HEK293 (cell line): ENCODE data around the gene UNC5B.

Experiments
- CTCF ChIA-PET: fragments of 350-600 bp; formaldehyde crosslinking; extraction: SDS; loops from one replicate; lab custom pipeline; 2021; ENCODE audit warnings: antibody characterized with exemption; lab: Yijun Ruan, JAX
- POLR2A ChIA-PET: fragments of 300-600 bp; formaldehyde crosslinking; extraction: SDS; loops from one replicate; lab custom pipeline; 2020; ENCODE audit warnings: antibody characterized with exemption, inconsistent platforms; lab: Yijun Ruan, JAX
- H3K27ac ChIP-seq: fragments of 200-500 bp; sonication (Bioruptor generic); 2 replicates; pipeline ENCODE4 v1.5.1; 2014; ENCODE audit warnings: low read depth, low read length, control low read depth, inconsistent platforms; ENCODE audit errors: extremely low read depth
- H3K36me3 ChIP-seq, 2 experiments: fragments of 200-500 bp in 1 of 2; sonication (Bioruptor generic) in 1 of 2; 1 replicate in 1 of 2; 2 replicates in 1 of 2; pipeline ENCODE4 v1.5.1; 2014 to 2017; ENCODE audit warnings: inconsistent platforms in 2 of 2, low read length in 2 of 2; ENCODE audit not compliant: control insufficient read depth in 2 of 2, insufficient read depth in 1 of 2
- H3K4me1 ChIP-seq: fragments of 200-500 bp; sonication (Bioruptor generic); 2 replicates; pipeline ENCODE4 v1.5.1; 2014; ENCODE audit warnings: mild to moderate bottlenecking, low read length, inconsistent platforms; ENCODE audit not compliant: control insufficient read depth, insufficient read depth
- H3K4me3 ChIP-seq: 2 replicates; pipeline ENCODE4 v1.5.1; 2011; ENCODE audit warnings: low read depth, mild to moderate bottlenecking, control low read depth, low read length, moderate library complexity
- H3K9me3 ChIP-seq: fragments of 200-500 bp; sonication (Bioruptor generic); 2 replicates; pipeline ENCODE4 v1.5.1; 2014; ENCODE audit warnings: low read depth, low read length, inconsistent platforms; ENCODE audit not compliant: control insufficient read depth, insufficient read depth
- BCL11A ChIP-seq: fragments of 450-650 bp; formaldehyde crosslinking; IDR thresholded peaks from 2 replicates; pipeline ENCODE4 v1.5.1; 2016; ENCODE audit warnings: low read depth, missing biosample characterization, missing genetic modification characterization
- MZF1 ChIP-seq: fragments of 450-650 bp; formaldehyde crosslinking; IDR thresholded peaks from 2 replicates; pipeline ENCODE4 v1.5.1; 2017; ENCODE audit warnings: missing biosample characterization, missing genetic modification characterization, borderline replicate concordance
- OSR2 ChIP-seq: fragments of 450-650 bp; formaldehyde crosslinking; IDR thresholded peaks from 2 replicates; pipeline ENCODE4 v1.5.1; 2016; ENCODE audit warnings: missing biosample characterization, missing genetic modification characterization
- PRDM1 ChIP-seq: fragments of 450-650 bp; formaldehyde crosslinking; IDR thresholded peaks from 2 replicates; pipeline ENCODE4; 2016; ENCODE audit warnings: missing biosample characterization, missing genetic modification characterization
- YY2 ChIP-seq: fragments of 450-650 bp; formaldehyde crosslinking; IDR thresholded peaks from 2 replicates; pipeline ENCODE4 v1.5.1; 2016; ENCODE audit warnings: missing biosample characterization, missing genetic modification characterization
- ZBTB20 ChIP-seq: fragments of 450-650 bp; formaldehyde crosslinking; IDR thresholded peaks from 2 replicates; pipeline ENCODE4 v1.5.1; 2016; ENCODE audit warnings: missing biosample characterization, missing genetic modification characterization
- ZNF10 ChIP-seq: fragments of 450-650 bp; formaldehyde crosslinking; IDR thresholded peaks from 2 replicates; pipeline ENCODE4 v1.5.1; 2017; ENCODE audit warnings: missing biosample characterization, missing genetic modification characterization
- ZNF114 ChIP-seq: fragments of 450-650 bp; formaldehyde crosslinking; IDR thresholded peaks from 2 replicates; pipeline ENCODE4 v1.5.0; 2017; ENCODE audit warnings: missing biosample characterization, missing genetic modification characterization
- ZNF184 ChIP-seq: fragments of 450-650 bp; IDR thresholded peaks from 2 replicates; pipeline ENCODE4 v1.5.1; 2018; ENCODE audit warnings: missing biosample characterization, mild to moderate bottlenecking, missing genetic modification characterization
- ZNF350 ChIP-seq: fragments of 450-650 bp; formaldehyde crosslinking; IDR thresholded peaks from 2 replicates; pipeline ENCODE4 v1.5.0; 2017; ENCODE audit warnings: missing biosample characterization, mild to moderate bottlenecking, missing genetic modification characterization
- ZNF510 ChIP-seq: fragments of 450-650 bp; formaldehyde crosslinking; IDR thresholded peaks from 2 replicates; pipeline ENCODE4 v1.5.1; 2018; ENCODE audit warnings: mild to moderate bottlenecking, missing genetic modification characterization, missing biosample characterization; ENCODE audit not compliant: insufficient replicate concordance
- ZNF626 ChIP-seq: fragments of 450-650 bp; sonication (Bioruptor Pico); formaldehyde crosslinking; IDR thresholded peaks from 2 replicates; pipeline ENCODE4 v1.5.1; 2018; ENCODE audit warnings: missing biosample characterization, missing genetic modification characterization, inconsistent platforms
- ZNF654 ChIP-seq: fragments of 450-650 bp; formaldehyde crosslinking; IDR thresholded peaks from 2 replicates; pipeline ENCODE4 v1.5.1; 2016; ENCODE audit warnings: low read depth, missing biosample characterization, missing genetic modification characterization
- ZNF707 ChIP-seq: fragments of 450-650 bp; formaldehyde crosslinking; IDR thresholded peaks from 2 replicates; pipeline ENCODE4 v1.5.1; 2016; ENCODE audit warnings: missing biosample characterization, missing genetic modification characterization
- ZNF777 ChIP-seq: fragments of 450-650 bp; formaldehyde crosslinking; IDR thresholded peaks from 2 replicates; pipeline ENCODE4 v1.5.1; 2017; ENCODE audit warnings: missing biosample characterization, missing genetic modification characterization, borderline replicate concordance
- TF ChIP-seq, protein P1 (sequence below): fragments of 450-650 bp; formaldehyde crosslinking; IDR thresholded peaks from 2 replicates; pipeline ENCODE4 v1.5.1; 2016; ENCODE audit warnings: missing biosample characterization, missing genetic modification characterization
- TF ChIP-seq, protein P2 (sequence below): fragments of 450-650 bp; formaldehyde crosslinking; IDR thresholded peaks from 2 replicates; pipeline ENCODE4 v1.5.1; 2016; ENCODE audit warnings: missing biosample characterization, missing genetic modification characterization
- TF ChIP-seq, protein P3 (sequence below): fragments of 450-650 bp; formaldehyde crosslinking; IDR thresholded peaks from 2 replicates; pipeline ENCODE4 v1.5.1; 2016; ENCODE audit warnings: missing biosample characterization, missing genetic modification characterization
- TF ChIP-seq, protein P4 (sequence below): fragments of 450-650 bp; formaldehyde crosslinking; IDR thresholded peaks from 2 replicates; pipeline ENCODE4 v1.5.1; 2016; ENCODE audit warnings: missing biosample characterization, missing genetic modification characterization
- TF ChIP-seq, protein P5 (sequence below): fragments of 450-650 bp; formaldehyde crosslinking; IDR thresholded peaks from 2 replicates; pipeline ENCODE4 v1.5.1; 2016; ENCODE audit warnings: missing biosample characterization, missing genetic modification characterization
- TF ChIP-seq, protein P6 (sequence below): fragments of 450-650 bp; formaldehyde crosslinking; IDR thresholded peaks from 2 replicates; pipeline ENCODE4 v1.5.1; 2016; ENCODE audit warnings: missing biosample characterization, missing genetic modification characterization, borderline replicate concordance
- TF ChIP-seq, protein P7 (sequence below): fragments of 450-650 bp; formaldehyde crosslinking; IDR thresholded peaks from 2 replicates; pipeline ENCODE4 v1.5.1; 2016; ENCODE audit warnings: missing biosample characterization, missing genetic modification characterization

Gene UNC5B

DNA sequence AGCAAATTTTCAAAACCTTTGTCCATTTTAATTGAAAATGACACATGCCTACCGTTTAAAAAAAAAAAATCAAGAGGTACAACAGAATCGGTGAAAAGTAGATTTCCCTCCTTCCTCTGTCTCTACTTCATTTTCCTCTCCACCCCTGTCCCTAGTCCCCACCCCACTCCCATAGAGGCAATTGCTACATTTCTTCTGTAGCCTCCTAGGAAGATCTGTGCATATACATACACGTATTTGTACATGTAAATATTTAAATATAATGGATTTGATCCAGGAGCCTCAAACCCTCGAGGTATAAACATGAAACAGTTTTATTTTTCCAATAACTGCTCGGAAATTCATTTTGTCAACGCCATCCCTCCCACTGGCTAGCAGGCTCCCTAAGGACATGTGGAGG, 92.5 kb downstream of the UNC5B start (continued):
- TF ChIP-seq, protein P1, sequence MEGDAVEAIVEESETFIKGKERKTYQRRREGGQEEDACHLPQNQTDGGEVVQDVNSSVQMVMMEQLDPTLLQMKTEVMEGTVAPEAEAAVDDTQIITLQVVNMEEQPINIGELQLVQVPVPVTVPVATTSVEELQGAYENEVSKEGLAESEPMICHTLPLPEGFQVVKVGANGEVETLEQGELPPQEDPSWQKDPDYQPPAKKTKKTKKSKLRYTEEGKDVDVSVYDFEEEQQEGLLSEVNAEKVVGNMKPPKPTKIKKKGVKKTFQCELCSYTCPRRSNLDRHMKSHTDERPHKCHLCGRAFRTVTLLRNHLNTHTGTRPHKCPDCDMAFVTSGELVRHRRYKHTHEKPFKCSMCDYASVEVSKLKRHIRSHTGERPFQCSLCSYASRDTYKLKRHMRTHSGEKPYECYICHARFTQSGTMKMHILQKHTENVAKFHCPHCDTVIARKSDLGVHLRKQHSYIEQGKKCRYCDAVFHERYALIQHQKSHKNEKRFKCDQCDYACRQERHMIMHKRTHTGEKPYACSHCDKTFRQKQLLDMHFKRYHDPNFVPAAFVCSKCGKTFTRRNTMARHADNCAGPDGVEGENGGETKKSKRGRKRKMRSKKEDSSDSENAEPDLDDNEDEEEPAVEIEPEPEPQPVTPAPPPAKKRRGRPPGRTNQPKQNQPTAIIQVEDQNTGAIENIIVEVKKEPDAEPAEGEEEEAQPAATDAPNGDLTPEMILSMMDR: no peak
- TF ChIP-seq ZNF654 (tag by site-specific recombination): no peak
- no peak for TF ChIP-seq ZNF626
- TF ChIP-seq, protein P2, sequence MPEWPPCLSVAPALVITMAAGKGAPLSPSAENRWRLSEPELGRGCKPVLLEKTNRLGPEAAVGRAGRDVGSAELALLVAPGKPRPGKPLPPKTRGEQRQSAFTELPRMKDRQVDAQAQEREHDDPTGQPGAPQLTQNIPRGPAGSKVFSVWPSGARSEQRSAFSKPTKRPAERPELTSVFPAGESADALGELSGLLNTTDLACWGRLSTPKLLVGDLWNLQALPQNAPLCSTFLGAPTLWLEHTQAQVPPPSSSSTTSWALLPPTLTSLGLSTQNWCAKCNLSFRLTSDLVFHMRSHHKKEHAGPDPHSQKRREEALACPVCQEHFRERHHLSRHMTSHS (tag by site-specific recombination): no peak
- TF ChIP-seq BCL11A (tag by site-specific recombination): no peak
- TF ChIP-seq, protein P3, sequence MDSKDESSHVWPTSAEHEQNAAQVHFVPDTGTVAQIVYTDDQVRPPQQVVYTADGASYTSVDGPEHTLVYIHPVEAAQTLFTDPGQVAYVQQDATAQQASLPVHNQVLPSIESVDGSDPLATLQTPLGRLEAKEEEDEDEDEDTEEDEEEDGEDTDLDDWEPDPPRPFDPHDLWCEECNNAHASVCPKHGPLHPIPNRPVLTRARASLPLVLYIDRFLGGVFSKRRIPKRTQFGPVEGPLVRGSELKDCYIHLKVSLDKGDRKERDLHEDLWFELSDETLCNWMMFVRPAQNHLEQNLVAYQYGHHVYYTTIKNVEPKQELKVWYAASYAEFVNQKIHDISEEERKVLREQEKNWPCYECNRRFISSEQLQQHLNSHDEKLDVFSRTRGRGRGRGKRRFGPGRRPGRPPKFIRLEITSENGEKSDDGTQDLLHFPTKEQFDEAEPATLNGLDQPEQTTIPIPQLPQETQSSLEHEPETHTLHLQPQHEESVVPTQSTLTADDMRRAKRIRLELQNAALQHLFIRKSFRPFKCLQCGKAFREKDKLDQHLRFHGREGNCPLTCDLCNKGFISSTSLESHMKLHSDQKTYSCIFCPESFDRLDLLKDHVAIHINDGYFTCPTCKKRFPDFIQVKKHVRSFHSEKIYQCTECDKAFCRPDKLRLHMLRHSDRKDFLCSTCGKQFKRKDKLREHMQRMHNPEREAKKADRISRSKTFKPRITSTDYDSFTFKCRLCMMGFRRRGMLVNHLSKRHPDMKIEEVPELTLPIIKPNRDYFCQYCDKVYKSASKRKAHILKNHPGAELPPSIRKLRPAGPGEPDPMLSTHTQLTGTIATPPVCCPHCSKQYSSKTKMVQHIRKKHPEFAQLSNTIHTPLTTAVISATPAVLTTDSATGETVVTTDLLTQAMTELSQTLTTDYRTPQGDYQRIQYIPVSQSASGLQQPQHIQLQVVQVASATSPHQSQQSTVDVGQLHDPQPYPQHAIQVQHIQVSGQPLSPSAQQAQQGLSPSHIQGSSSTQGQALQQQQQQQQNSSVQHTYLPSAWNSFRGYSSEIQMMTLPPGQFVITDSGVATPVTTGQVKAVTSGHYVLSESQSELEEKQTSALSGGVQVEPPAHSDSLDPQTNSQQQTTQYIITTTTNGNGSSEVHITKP (tag by site-specific recombination): no peak
- TF ChIP-seq, protein P4, sequence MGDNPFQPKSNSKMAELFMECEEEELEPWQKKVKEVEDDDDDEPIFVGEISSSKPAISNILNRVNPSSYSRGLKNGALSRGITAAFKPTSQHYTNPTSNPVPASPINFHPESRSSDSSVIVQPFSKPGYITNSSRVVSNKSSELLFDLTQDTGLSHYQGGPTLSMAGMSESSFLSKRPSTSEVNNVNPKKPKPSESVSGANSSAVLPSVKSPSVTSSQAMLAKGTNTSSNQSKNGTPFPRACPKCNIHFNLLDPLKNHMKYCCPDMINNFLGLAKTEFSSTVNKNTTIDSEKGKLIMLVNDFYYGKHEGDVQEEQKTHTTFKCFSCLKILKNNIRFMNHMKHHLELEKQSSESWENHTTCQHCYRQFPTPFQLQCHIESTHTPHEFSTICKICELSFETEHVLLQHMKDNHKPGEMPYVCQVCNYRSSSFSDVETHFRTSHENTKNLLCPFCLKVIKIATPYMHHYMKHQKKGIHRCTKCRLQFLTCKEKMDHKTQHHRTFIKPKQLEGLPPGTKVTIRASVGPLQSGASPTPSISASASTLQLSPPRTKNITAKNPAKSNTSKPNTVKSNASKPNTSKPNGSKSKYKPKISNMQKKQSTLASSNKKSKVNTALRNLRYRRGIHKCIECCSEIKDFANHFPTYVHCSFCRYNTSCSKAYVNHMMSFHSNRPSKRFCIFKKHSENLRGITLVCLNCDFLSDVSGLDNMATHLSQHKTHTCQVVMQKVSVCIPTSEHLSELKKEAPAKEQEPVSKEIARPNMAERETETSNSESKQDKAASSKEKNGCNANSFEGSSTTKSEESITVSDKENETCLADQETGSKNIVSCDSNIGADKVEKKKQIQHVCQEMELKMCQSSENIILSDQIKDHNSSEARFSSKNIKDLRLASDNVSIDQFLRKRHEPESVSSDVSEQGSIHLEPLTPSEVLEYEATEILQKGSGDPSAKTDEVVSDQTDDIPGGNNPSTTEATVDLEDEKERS (tag by site-specific recombination): no peak

DNA sequence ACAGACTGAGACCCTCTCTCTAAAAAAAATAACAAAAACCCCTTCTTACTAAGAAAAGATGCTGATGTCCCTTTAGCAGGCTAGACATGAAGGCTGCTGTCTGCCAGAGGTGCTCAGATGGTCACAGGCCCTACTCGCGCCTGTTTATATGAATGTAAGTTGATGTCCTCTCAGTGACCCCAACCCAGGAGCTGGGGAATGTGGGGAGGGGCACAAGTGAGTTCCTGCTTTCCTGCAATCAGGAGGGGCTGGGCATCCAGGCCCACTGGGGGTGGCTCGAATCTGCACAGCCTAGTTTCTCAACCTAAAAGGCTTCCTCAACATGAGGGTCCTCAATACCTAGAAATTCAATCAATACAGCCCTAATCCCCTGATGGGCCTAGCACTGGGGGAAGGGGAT, 94.6 kb downstream of the UNC5B start:
- Histone ChIP-seq H3K9me3 (no peaks in the 10 kb centered on the region), H3K4me1 (no peaks in the 10 kb centered on the region), H3K27ac (no peak overlapping the region), H3K4me3 (no peak overlapping the region), H3K36me3 (peaks cover 0 to under 1% of the 10 kb centered on the region in 2 experiments; a peak in 1 of 3 replicates)
- ChIA-PET POLR2A (no interaction called here), CTCF (interaction anchor here (1.0 to 1.5 kb wide), 3 partner anchors 9 to 589 kb away, joined by 3 to 7 read pairs (median 3); no protein-coding TSS in a partner anchor)
- TF ChIP-seq, protein P5, sequence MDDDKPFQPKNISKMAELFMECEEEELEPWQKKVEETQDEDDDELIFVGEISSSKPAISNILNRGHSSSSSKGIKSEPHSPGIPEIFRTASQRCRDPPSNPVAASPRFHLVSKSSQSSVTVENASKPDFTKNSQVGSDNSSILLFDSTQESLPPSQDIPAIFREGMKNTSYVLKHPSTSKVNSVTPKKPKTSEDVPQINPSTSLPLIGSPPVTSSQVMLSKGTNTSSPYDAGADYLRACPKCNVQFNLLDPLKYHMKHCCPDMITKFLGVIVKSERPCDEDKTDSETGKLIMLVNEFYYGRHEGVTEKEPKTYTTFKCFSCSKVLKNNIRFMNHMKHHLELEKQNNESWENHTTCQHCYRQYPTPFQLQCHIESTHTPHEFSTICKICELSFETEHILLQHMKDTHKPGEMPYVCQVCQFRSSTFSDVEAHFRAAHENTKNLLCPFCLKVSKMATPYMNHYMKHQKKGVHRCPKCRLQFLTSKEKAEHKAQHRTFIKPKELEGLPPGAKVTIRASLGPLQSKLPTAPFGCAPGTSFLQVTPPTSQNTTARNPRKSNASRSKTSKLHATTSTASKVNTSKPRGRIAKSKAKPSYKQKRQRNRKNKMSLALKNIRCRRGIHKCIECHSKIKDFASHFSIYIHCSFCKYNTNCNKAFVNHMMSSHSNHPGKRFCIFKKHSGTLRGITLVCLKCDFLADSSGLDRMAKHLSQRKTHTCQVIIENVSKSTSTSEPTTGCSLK (tag by site-specific recombination): no peak
- TF ChIP-seq ZBTB20 (tag by site-specific recombination): no peak
- no peak for TF ChIP-seq ZNF777
- TF ChIP-seq ZNF707 (tag by site-specific recombination): no peak
- TF ChIP-seq ZNF10: no peak
- TF ChIP-seq ZNF184 (tag by site-specific recombination): no peak
- TF ChIP-seq OSR2: no peak
- TF ChIP-seq MZF1 (tag by site-specific recombination): no peak
- TF ChIP-seq ZNF114: no peak
- TF ChIP-seq, protein P6, sequence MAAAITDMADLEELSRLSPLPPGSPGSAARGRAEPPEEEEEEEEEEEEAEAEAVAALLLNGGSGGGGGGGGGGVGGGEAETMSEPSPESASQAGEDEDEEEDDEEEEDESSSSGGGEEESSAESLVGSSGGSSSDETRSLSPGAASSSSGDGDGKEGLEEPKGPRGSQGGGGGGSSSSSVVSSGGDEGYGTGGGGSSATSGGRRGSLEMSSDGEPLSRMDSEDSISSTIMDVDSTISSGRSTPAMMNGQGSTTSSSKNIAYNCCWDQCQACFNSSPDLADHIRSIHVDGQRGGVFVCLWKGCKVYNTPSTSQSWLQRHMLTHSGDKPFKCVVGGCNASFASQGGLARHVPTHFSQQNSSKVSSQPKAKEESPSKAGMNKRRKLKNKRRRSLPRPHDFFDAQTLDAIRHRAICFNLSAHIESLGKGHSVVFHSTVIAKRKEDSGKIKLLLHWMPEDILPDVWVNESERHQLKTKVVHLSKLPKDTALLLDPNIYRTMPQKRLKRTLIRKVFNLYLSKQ (tag by site-specific recombination): no peak
- TF ChIP-seq, protein P7, sequence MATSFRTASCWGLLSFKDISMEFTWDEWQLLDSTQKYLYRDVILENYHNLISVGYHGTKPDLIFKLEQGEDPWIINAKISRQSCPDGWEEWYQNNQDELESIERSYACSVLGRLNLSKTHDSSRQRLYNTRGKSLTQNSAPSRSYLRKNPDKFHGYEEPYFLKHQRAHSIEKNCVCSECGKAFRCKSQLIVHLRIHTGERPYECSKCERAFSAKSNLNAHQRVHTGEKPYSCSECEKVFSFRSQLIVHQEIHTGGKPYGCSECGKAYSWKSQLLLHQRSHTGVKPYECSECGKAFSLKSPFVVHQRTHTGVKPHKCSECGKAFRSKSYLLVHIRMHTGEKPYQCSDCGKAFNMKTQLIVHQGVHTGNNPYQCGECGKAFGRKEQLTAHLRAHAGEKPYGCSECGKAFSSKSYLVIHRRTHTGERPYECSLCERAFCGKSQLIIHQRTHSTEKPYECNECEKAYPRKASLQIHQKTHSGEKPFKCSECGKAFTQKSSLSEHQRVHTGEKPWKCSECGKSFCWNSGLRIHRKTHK (tag by site-specific recombination): no peak
- no peak for TF ChIP-seq ZNF350 (tag by site-specific recombination)
- TF ChIP-seq YY2 (tag by site-specific recombination): no peak
- no peak for TF ChIP-seq ZNF510 (tag by site-specific recombination)
- TF ChIP-seq PRDM1: no peak
